ENCODE data around the gene RHOV.

The RHOV gene

DNA sequence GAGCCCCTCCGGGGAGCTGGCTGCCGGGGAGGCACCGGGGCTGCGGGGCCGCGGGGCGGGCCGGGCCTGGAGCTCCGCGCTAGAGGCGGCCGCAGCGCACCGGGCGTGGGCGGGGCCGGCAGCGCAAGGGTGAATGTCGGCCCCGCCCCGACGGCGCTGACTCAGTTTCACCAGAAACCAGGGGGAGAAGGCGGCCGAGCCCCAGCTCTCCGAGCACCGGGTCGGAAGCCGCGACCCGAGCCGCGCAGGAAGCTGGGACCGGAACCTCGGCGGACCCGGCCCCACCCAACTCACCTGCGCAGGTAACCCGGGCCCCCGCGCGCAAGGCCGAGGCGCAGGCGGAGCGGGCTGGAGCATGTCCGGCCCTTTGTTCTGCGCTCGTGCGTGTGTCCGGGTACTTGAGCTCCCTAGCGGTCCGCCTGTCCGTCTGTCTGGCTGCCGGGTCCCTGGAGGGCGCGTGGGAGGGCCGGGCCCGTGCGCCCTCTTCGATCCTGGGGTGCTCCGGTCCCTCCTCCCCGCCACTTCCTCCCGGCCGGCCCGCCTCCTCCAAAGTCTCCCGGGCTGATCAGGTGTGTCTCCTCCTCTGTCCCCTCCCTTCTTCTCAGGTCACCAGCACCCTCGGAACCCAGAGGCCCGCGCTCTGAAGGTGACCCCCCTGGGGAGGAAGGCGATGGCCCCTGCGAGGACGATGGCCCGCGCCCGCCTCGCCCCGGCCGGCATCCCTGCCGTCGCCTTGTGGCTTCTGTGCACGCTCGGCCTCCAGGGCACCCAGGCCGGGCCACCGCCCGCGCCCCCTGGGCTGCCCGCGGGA is 29.9 kb downstream of the RHOV start, which contains the start of gene SPINT1:
TSS of gene SPINT1 (plus strand) at position 164 of the 811 bp plus-strand sequence. CDS start at position 671, 507 bp downstream.
- peak; percentile 83 to 86 for DNase-seq

DNA sequence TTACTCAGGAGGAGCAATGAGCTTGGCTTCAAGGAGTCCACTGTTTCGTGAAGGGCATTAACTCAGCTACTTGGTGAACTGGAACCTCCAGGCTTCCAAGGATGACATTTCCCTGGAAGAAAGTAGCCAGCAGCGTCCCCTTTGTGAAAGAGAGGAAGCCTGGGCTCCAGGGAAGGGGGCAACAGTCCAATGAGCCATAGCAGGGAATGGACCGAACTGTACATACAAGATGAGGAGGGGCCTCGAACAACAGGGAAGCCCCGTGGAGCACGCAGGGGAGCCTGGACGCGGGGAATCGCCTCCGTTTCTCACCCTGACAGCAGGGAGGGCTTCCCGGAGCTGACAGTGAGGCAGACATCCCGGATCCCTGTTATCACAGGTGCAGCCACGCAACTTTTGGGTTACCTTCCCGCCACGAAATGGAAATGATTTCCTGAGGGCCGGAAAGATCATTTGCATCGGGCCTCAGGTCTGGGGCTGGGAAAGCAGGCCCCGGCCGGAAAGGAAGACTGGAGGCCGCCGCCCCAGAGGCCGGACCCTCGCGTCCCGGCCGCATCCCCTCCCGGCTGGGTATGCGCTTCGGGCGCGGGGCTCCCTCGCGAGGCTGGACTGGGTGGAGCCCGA is 30.7 kb downstream of the RHOV start:
- peak in 1 of 2 experiments; percentile 27 for DNase-seq

DNA sequence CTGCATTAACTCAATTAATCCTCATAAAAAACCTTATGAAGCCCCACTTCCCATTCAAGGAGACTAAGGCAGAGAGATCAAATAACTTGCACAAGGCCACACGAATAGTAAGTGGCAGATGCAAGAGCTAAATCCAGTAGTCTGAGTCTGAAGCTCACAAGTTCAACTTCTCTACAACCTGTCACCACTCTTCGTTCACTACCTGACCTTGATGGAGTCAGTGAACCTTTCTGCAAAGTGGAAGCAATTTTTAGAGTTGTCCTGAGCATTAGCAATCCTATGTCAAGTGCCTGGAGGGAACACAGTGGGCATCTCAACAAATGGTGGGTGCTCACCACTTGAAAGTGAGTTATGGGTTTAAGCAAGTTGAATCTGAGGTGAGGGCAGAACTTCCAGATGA is 32.3 kb downstream of the RHOV start:
- DNase-seq, result no peak

DNA sequence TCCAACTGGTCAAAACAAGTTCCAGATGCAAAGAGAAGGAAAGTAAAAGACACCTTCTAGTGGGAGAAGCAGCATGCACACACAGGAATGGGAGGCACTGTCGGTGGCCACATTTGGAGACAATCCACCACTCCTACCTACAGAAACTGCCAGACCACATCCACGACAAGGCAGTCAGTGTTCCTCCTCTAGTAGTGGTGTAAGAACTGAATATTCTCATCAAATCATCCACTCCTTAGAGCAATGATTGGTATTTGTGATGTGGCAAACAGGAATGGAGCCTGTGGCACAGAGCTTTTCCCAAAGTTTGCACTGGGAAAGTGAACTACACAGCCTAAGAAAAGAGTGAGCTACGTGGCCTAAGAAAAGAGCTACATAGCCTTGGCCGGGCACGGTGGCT is 35.3 kb downstream of the RHOV start:
- no peak for DNase-seq

DNA sequence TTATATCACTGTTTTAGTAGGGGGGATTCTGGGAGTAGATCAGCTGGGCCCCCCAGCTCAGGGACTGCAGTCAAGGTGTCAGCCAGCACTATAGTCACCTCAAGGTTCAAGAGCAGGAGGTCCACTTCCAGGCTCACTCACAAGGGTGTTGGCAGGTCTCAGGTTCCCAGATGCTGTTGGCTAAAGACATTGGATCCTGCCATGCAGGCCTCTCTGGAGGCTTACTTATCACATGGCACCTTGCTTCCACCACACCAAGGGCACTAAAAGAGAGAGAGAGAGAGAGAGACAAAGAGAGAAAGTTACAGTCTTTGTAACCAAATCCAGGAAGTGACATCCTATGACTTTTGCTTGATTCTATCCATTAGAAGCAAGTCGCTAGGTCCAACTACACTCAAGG is 38.0 kb downstream of the RHOV start:
- DNase-seq, result no peak

DNA sequence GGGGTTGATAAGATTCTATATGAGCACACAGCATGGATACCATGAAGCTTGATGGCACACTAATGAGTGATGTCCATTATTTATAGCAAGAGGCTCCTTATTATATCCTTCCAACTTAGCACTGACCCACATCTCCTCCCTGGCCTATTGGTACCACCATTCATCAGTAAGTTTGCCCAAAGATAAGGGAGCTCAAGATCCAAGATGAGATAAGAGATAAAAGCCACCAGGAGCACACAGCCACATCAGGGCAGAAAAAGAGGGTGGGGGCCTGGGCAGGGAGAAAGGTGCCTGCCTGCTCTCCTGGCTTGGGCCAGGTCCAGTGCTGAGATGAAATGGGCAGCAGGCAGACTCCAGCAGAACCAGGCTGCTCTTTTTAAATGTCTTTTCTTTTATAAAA is 41.1 kb downstream of the RHOV start:
- DNase-seq, result no peak

DNA sequence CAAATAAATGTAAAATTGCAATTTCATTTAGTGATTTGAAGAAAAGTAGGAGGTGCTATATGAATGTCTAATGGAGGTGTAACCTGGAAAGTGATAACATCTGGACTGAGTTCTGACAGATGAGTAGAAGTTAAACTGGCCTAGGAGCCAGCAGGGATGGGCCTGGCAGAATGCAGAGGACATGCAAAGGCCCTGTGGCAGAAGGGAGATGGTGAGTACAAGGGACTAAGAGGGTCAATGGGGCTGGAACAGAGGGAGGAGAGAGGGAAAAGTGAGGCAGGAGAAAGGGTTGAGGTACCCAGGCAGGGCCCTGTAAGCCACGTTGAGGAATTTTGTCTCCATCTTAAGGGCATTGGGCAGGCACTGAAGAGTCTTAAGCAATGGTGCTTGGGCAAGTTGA is 42.2 kb downstream of the RHOV start:
- no peak for DNase-seq

DNA sequence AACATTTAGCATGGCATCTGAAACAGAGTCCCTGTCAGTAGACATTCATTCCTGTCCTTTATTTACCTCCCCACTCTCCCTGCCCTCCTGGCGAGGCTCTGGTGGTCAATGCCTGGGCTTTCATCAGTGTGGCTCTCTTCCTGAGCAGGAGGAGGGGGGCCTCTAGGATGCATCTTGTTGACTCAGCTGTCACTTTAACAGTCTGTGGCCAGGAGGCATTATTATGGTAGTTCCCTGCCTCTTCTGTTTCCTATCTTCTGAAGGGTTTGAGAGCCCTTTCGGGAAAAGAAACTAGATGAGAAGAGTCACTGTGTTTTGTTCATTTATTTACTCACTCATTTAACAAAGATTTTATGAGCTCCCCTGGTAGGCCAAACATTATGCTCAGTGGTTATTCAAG is 43.1 kb downstream of the RHOV start:
- no peak for DNase-seq

DNA sequence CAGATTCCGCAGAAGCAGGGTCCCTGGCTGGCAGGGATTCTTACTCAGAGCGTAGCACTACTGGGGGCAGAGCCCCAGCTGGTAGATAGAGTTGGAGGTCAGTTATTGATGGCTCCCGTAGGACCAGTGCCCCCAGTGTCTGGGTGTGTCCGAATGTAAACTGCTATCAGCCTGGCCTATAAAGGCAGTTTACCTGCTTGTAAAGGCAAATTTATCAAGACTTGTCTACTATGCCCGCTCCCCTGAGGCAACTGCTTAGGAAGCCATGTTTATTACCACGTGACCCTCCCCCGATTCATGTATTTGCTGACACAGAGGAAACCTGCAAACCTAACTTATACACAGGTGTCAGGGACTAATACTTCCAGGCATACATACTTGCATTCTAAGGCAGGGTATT is 44.9 kb downstream of the RHOV start:
- DNase-seq, result no peak

DNA sequence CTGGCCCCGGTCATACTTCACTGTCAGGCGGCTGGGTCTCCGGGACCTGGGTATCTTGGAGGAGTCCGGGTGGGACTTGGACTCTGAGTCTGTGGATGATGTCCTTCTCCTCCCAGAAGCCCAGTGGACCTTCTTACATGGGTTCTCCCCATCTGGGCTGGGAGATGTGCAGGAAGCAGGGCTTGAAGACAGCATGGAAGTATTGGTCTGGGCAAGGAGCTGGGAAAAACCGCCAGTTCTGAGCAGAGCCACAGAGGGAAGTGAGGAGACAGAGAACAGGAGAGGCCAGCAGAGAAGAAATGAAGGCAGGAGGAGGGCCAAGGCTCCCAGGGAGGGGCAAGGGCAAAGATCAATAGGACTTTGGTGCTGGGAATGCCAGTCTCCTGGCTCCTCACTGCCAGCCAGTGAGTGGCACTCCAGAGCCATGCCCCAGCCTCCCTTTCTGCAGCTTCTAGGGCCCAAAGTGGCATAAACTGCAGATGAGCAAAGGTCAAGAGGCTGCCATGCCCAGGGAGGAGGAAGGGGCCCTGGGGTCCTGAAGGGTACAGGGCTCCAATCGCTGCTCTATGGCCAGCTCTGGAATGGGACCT is 45.5 kb downstream of the RHOV start, which contains the start of gene PPP1R14D:
TSS of gene PPP1R14D (minus strand) at position 262 of the 590 bp plus-strand sequence. CDS start at position 195, 67 bp downstream.
- no peak for DNase-seq

DNA sequence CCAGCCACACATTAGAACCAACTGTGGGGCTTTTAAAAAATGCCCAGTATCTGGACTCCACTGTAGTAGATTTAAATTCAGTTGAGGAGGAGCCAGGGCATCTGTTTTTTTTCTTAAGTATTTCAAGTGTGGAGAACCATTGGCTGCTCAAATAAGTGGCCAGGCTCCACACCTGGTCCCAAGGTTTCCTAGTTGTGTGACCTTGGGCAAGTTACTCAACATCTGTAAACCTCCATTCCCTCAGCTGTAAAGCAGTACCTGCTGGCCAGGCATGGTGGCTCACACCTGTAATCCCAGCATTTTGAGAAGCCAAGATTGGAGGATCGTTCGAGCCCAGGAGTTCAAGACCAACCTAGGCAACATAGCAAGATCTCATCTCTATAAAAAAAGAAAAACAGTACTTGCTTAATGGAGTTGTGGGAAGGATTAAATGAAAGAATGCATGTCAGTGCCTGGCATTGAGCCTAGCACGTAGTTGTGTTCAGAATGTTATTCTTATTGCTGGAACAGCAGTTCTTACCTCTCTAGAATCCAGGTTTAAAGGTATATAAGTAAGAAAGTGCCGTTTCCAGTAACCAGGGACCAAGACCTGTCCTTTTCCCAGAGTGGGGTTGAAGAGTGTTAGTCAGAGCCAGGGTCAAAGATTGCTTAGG is 47.5 kb downstream of the RHOV start:
- DNase-seq, result no peak

DNA sequence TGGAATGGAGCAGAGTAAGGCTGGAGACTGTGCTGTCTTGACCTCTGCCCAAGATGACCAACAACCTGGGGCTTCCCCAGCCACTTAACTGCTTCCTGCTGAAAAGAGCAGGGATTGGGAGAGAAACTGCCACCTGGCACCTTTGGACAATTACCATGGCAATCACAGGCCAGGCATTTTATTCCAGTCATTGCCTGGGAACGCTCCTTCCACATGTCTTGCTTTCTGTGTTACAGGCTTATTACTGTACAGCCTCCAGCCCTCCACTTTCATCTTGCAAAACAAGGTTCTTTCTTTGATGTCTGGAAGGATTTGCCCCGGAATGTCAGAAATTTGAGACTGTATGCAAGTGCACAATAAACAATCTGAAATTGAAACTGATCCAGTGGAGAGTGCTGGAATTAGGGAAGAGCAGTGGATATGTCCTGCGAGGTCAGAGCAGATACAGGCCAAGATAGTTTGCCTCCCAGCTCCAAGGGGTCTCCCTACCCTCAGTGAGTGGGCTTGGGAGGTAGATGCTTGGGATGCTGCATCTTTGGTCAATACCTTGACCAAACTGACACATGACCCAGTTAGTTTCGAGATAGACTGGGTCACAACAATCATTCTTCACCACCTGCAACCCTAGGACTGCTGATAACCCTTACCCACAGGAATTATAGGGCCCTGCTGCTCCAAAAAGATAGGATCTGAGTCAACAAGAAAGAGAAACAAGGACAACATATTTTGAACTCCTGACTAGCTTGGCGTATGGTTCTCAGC is 48.2 kb downstream of the RHOV start:
- no peak for DNase-seq

DNA sequence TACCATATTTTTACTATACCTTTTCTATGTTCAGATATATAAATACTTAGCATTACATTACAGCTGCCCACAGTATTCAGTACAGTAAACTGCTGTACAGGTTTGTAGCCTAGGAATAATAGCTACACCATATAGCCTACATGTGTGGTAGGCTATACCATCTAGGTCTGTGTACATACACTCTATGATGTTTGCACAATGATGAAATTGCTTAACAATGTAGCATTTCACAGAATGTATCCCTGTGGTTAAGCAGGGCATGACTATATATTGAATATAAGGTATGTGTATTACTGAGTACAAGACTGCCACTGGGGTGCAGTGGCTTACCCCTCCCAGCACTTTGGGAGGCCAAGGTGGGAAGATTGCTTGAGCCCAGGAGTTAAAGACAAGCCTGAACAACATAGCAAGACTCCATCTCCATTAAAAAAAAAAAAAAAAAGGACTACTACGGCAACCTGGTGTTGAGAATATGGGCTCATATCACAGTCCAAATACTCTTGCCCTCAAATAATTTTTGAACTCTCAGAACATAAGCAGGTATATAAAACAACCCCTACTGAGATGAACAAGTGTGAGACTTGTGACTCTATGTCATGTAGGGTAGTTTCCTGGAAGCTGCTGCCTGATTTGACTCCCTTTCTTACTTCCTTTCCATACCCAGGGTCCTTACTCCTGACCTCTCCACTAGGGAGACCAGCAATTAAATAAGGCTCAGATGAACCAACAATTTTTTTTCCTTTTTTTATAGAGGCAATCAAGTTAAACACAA is 50.3 kb downstream of the RHOV start:
- DNase-seq, result no peak
